Effector CD8-positive, alpha-beta T cell (primary cell): ENCODE results near the gene MMP2.
A peak's percentile ranks its signal among the peaks of the same experiment; 100 is the strongest.

Experiments
- DNase-seq: peaks from one replicate; lab custom pipeline; 2025; lab: John Stamatoyannopoulos, UW
- total RNA-seq, 4 experiments: gene quantifications; one replicate each; lab custom pipeline; 2026; lab: John Stamatoyannopoulos, UW

MMP2 gene
- total RNA-seq, result 0 to 0.91 (median 0) reads per million in 4 experiments

DNA sequence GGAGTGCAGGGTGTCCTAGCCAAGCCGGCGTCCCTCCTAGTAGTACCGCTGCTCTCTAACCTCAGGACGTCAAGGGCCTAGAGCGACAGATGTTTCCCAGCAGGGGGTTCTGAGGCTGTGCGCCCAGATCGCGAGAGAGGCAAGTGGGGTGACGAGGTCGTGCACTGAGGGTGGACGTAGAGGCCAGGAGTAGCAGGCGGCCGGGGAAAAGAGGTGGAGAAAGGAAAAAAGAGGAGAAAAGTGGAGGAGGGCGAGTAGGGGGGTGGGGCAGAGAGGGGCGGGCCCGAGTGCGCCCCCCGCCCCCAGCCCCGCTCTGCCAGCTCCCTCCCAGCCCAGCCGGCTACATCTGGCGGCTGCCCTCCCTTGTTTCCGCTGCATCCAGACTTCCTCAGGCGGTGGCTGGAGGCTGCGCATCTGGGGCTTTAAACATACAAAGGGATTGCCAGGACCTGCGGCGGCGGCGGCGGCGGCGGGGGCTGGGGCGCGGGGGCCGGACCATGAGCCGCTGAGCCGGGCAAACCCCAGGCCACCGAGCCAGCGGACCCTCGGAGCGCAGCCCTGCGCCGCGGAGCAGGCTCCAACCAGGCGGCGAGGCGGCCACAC is at the start of gene MMP2:
Gene MMP2, plus strand, starts transcription at position 372 of the 603 bp plus-strand sequence. CDS start 282 bp downstream, outside the sequence.
- no peak for DNase-seq

DNA sequence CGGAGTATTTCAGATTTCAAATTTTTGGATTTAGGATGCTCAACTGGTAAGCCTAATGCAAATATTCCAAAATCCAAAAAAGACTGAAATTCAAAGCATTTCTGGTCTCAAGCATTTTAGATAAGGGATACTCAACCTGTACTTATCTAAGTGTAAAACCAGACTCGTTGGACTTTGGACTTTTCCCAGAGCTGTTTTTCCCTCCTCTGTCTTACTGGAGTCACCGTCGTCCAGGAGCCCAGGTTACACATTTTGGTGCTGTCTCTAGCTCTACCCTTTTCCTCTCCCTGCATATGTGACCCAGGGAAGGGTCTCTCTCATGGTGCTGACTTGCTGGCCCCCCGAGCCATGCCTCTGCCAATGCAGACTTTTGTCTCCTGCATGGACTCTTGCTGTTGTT is 46.0 kb upstream of the MMP2 start:
- no peak for DNase-seq

DNA sequence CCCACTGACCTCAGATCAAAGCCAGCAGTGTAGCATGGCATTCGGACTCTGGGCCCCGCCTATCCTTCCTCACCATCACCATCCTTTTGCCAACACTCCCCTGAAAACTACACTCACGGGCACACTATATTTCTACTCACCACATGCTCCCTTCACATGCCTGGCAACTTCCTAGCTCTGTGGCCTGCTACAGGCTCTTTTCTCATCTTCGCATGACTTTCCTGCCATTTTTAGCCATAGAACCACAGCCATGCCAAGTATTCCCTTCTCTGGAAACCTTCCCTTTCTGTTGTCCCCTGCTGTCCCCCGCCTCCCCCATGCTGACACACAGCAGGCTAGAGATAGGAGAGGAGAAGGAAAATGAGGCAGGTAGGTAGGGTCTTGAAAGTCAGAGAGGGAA is 45.5 kb upstream of the MMP2 start:
- no peak for DNase-seq

GRCh38 chr16:55434000-55434399 is 45.0 kb upstream of the MMP2 start:
- DNase-seq, result no peak

DNA sequence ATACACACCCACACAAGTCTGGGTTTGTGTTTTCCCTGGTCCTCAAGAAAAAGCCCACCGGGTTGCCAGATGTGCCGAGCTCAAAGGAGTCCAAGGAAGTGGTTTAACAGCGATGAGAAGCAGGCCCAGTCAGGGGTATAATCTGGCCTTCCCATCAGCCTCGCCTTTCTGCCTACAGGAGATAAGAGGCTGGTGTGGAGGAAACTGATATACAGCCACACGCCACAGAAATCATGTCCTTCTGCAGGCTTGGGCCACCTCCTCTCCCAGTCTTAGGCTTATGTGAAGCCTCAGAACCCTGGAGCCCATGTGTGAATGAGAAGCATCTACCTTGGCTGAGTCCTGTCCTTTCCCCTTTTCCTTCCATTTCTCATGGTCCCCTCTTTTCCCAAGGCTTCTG is 43.6 kb upstream of the MMP2 start:
- DNase-seq, result no peak

DNA sequence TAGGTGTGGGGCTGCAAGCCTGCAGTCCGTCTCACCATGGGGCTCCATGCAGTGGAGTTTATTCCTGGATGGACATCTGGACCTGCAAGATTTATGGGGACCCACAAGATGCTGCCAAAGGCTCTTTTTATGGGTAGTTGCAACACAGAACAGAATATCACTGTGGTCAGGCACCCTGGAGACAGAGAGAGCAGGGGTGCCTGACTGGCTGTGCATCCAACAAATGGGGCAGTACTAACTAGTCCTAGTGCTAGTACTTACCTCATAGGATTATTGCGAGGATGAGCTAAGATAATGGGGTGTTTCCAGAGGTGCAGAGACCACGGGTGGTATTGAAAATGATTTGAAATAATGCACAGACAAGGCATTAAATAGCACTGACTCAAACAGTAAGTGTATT is 42.4 kb upstream of the MMP2 start:
- no peak for DNase-seq

GRCh38 chr16:55437625-55438024 is 41.4 kb upstream of the MMP2 start:
- DNase-seq, result no peak

DNA sequence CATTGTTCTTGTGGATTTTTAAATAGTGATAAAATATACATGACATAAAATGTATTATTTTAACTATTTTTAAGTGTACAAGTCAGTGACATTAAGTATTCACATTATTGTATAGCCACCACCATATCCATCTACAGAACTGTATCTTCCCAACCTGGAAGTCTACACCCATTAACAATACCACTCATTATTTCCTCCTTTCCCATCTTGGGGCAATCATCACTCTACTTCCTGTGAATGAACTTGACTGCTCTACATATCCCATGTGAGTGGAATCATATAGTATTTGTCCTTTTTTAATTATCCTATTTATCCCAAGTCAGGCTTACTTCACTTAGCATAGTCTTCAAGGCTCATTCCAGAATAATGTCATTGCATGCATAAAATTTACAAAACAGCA is 40.7 kb upstream of the MMP2 start:
- DNase-seq, result no peak

GRCh38 chr16:55439101-55439690 is 39.8 kb upstream of the MMP2 start:
- DNase-seq, result no peak

DNA sequence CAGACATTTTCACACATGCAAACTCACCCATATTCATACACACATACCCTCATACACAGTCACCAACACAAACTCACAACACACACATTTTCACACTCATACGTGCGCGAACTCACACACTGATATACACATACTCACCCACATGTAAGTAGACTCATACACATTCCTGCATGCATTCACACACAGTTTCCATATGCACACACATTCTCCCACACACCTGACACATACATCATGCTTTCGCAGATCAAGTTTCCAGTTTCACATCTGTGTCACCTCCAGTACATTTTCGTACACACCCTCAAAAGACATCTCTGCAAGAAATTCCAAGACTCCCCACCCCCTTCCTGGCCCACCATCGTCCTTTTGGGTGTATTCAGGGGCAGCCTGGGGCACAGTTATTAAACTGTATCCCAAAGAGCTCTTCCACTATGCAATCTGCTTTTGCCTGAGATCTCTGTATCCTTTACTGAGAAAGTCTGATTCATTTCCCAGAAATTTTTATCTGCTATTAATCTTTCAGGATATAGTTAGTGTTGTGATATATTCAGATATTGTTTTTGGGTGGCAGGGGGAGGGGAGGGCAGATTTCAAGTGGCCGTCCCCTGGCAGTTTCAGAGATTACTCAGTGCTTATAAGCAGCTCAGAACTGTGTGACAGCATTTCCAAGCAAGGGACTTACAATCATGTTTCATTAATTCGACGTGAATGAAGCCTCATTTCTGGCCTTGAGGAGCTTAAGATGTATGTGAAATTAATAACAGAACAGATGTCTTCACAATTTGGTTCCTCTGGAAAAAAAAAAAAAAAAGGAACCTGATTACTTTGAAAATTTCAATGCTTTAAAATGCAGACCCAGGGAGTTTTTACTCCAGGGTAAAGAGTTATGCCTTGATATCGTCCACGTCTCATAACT is 35.3 kb upstream of the MMP2 start:
- DNase-seq, result no peak

GRCh38 chr16:55444754-55445485 is 34.1 kb upstream of the MMP2 start:
- no peak for DNase-seq

GRCh38 chr16:55447231-55447630 is 31.8 kb upstream of the MMP2 start:
- DNase-seq, result no peak

DNA sequence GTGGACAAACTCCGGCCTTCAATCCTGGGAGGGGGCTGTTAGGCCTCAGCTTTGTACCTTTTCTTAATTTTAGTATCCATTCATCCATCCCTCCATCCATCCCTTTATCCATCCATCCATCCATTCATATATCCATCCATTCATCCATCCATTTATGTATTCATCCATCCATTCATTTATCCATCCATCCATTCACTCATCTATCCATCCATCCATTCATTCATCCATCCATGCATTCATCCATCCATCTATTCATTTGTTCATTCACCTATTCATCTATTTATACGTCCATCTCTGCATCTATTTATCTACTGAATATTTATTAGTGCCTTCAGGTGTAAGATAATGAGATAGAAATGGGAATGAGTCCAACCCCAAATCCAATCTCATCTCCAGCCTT is 26.0 kb upstream of the MMP2 start:
- no peak for DNase-seq

DNA sequence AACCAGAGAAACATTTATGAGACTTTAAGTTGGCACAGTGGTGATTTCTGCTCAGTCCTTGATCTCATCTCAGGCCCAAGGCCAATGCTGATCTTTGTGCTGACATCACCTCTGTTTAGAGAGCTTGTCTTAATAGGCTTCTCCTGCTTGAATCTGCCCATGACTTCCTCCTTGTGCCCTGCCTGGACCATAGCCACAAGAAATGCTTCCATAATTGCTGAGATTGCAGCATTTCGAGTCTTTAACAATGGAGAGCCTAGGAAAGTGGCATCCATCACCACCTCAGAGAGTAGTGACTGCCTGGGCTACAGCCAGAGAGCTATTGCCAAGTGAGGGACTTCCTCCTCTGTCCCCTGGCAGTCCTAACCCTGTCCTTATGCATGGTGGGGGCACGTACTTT is 25.1 kb upstream of the MMP2 start:
- DNase-seq, result no peak

DNA sequence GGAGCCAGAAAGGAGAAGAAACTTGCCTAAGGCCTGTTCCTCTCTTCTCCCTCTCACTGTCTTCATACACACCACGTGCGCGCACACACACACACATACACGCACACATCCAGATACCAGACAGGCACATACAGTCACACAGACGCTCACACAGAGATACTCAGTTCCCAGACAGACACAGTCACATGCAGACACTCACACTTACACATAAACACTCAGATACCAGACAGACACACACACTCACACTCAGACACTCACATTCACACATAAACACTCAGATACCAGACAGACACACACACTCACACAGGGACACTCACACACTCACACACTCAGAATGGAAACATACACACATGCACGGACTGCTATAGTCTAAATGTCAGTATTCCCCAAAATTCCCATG is 24.1 kb upstream of the MMP2 start:
- no peak for DNase-seq

GRCh38 chr16:55462241-55462640 is 16.8 kb upstream of the MMP2 start:
- no peak for DNase-seq

GRCh38 chr16:55464375-55464774 is 14.6 kb upstream of the MMP2 start:
- no peak for DNase-seq

DNA sequence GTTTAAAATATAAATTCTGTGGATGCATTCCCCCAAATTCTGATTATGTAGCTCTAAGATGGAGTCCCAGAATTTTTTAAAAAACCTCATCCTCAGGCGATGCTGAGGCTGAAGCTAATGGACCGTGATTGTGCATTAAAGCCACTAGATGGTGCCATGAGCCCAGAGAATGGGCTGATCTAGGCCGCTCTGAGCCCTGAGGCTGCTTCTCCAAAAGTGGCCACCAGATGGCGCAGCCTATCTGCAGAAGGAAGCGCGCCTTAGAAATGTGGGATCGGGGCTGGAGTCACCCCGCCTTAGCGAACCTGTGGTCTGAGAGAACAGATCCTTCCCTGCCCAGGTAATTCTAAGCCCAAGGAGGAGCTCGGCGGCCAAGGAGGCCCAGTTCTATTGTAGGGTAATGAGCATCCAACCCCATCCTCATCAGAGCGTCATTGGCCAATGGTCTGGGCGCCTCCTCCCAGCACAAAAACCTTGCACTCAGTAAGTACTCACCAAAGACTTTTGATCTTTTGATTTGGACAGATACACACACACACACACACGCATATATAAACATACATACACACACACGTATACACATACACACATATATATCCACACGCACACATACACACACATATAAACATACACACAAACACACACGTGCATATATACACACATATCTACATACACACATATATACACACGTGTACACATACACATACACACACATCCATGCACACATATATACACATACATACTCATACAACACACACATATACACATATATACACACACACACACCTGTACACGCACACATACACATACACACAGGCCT is 13.7 kb upstream of the MMP2 start:
- peak; percentile 66 for DNase-seq

DNA sequence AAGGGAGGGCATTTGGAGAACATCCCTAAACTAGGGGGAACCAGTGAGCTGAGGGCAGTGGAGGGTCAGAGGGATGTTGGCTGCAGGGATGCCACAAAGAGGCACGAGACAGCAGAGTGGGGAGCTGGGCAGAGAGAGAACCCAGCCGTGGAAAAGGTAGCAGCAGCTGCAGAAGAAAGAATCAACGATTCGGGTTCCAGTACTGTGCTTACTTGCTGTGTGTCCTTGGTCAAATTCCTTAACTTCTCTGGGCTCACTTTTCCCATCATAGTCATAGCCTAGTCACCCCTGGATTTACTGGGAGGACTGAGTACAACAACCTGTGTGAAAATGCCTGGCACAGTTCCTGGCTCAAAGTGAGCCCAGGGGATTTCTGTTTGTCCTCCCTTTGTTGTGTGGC is 12.8 kb upstream of the MMP2 start:
- DNase-seq, result no peak

DNA sequence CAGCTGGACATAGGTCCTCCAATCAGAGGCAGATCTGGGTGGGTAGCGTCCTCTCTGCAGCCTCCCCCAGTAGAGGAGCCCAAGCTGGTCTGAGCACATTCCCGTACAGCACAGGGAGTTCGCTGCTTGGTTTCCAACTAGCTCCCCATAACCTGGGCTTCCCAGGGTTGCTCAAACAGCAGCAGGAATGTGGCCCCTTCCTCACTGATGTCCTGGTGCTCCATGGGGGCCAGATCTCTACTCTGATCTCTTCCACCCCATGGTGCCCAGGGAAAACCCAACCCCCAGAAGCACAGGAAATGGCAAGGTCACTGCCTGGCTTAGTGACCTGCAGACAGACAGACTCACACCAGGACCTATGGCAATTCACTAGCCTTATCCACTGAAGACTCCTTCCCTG is 11.1 kb upstream of the MMP2 start:
- no peak for DNase-seq

- no peak for DNase-seq
Observed at GRCh38 chr16:55468352-55468990, 10.5 kb upstream of the MMP2 start.
